ENCODE data around the gene SRRM1. TPM values are rescaled to one million over a fixed set of nuclear protein-coding genes. Genes with fewer than 3 reads are reported as not detected.

The SRRM1 gene
- total and polyA plus RNA-seq, 2 experiments from 2014 or later = 118 to 666 TPM

DNA sequence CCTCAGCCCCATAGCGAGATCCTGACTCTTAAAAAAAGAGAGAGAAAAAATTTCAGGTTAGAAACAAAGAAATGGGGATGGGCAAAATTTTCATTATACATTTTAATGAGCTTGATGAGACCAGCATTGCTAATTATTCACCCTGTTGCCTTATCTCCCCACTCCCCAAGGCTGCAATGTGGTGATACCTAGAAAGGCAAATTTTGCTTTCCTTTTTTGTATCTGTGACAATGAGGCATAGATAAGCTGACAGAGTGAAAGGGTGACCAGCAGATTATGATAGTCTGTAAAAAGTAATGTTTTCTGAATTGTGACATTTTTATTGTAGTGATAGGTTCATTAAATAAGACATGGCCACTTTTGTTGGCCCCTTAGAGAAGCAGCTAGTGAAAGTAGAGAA is 12.9 kb downstream of the SRRM1 start (continued):
- TF ChIP-seq, protein P1, sequence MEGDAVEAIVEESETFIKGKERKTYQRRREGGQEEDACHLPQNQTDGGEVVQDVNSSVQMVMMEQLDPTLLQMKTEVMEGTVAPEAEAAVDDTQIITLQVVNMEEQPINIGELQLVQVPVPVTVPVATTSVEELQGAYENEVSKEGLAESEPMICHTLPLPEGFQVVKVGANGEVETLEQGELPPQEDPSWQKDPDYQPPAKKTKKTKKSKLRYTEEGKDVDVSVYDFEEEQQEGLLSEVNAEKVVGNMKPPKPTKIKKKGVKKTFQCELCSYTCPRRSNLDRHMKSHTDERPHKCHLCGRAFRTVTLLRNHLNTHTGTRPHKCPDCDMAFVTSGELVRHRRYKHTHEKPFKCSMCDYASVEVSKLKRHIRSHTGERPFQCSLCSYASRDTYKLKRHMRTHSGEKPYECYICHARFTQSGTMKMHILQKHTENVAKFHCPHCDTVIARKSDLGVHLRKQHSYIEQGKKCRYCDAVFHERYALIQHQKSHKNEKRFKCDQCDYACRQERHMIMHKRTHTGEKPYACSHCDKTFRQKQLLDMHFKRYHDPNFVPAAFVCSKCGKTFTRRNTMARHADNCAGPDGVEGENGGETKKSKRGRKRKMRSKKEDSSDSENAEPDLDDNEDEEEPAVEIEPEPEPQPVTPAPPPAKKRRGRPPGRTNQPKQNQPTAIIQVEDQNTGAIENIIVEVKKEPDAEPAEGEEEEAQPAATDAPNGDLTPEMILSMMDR (conservative IDR thresholded peaks at IDR 0.05; ENCODE audit: low read depth in 2 of 2) = no peak
- TF ChIP-seq ZNF114 (CRISPR knock-in tag; IDR thresholded peaks at IDR 0.05) (no peak), CREB1 (CRISPR knock-in tag; IDR thresholded peaks at IDR 0.05; ENCODE audit: low read depth) (no peak), EZH2 (IDR thresholded peaks at IDR 0.05; ENCODE audit: low read depth, unreplicated experiment) (no peak)

DNA sequence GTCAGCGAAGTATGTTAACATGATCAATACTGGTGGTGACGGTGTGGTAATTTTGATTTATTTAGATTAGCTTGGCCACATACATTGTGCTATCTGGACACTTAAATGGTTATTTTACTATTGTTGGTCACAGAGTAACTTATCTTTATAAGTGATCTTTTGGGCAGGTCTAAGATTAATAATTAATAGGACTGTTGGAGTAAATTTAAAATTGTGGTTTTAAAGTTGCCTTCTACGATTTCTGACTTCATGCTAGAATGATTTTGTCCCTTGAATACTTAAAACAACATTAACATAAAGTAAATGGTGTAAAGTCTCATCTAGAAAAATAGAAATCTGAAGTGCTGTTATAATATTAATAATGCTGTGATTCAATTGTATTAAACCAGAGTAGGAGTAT is 14.7 kb downstream of the SRRM1 start:
- H4K20me1 ChIP-seq (replicated peaks; ENCODE audit: insufficient read depth) = peaks cover 35% of the 10 kb centered on the region
- H3K27ac Mint-ChIP-seq = no peak overlapping the region
- H3K9me3 Mint-ChIP-seq = no peaks in the 10 kb centered on the region
- H3K4me3 Mint-ChIP-seq = no peak overlapping the region
- H3K36me3 Mint-ChIP-seq (ENCODE audit: low read depth) = peaks cover 92% of the 10 kb centered on the region
- no peaks in the 10 kb centered on the region for H3K9me2 ChIP-seq (ENCODE audit: insufficient read depth)
- H2AFZ ChIP-seq = no peak overlapping the region
- no peaks in the 10 kb centered on the region for H3K4me1 Mint-ChIP-seq
- no peak overlapping the region for H3K4me2 ChIP-seq
- H3K4me1 ChIP-seq (ENCODE audit: insufficient read depth) = no peaks in the 10 kb centered on the region
- no peaks in the 10 kb centered on the region for H3K27me3 Mint-ChIP-seq (ENCODE audit: insufficient read depth, low read depth, poor library complexity)
- DNase-seq (ENCODE audit: low spot score) (no peak), ATAC-seq (no peak)
- peaks cover 79% of the 10 kb centered on the region for H3K79me2 ChIP-seq (replicated peaks; ENCODE audit: insufficient read depth)
- no peaks in the 10 kb centered on the region for H3K27me3 ChIP-seq (ENCODE audit: insufficient read depth)
- H3K36me3 ChIP-seq (ENCODE audit: insufficient read depth) = peaks cover 97% of the 10 kb centered on the region
- no peak overlapping the region for H3K4me3 ChIP-seq
- no peak overlapping the region for H3K27ac ChIP-seq (ENCODE audit: low read depth)
- H3F3A ChIP-seq (replicated peaks; ENCODE audit: low read depth) = peaks cover 14% of the 10 kb centered on the region; the same call in 1 of the 2 replicates
- TF ChIP-seq, protein P2, sequence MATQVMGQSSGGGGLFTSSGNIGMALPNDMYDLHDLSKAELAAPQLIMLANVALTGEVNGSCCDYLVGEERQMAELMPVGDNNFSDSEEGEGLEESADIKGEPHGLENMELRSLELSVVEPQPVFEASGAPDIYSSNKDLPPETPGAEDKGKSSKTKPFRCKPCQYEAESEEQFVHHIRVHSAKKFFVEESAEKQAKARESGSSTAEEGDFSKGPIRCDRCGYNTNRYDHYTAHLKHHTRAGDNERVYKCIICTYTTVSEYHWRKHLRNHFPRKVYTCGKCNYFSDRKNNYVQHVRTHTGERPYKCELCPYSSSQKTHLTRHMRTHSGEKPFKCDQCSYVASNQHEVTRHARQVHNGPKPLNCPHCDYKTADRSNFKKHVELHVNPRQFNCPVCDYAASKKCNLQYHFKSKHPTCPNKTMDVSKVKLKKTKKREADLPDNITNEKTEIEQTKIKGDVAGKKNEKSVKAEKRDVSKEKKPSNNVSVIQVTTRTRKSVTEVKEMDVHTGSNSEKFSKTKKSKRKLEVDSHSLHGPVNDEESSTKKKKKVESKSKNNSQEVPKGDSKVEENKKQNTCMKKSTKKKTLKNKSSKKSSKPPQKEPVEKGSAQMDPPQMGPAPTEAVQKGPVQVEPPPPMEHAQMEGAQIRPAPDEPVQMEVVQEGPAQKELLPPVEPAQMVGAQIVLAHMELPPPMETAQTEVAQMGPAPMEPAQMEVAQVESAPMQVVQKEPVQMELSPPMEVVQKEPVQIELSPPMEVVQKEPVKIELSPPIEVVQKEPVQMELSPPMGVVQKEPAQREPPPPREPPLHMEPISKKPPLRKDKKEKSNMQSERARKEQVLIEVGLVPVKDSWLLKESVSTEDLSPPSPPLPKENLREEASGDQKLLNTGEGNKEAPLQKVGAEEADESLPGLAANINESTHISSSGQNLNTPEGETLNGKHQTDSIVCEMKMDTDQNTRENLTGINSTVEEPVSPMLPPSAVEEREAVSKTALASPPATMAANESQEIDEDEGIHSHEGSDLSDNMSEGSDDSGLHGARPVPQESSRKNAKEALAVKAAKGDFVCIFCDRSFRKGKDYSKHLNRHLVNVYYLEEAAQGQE (IDR thresholded peaks at IDR 0.05; ENCODE audit: unreplicated experiment) = no peak
- no peak for TF ChIP-seq ZNF114 (CRISPR knock-in tag; IDR thresholded peaks at IDR 0.05)
- no peak for TF ChIP-seq NANOG (IDR thresholded peaks at IDR 0.05; ENCODE audit: borderline replicate concordance)
- no peak for TF ChIP-seq STAT1 (IDR thresholded peaks at IDR 0.05; ENCODE audit: unreplicated experiment)
- TF ChIP-seq, protein P1 (conservative IDR thresholded peaks at IDR 0.05; ENCODE audit: low read depth in 2 of 2) = no peak
- TF ChIP-seq POLR2AphosphoS5 (IDR thresholded peaks at IDR 0.05; ENCODE audit: low read depth) = no peak
- TF ChIP-seq EZH2phosphoT487 (IDR thresholded peaks at IDR 0.05; ENCODE audit: unreplicated experiment) = no peak
- TF ChIP-seq JUNB (IDR thresholded peaks at IDR 0.05; ENCODE audit: unreplicated experiment) = no peak
- TF ChIP-seq, protein P3, sequence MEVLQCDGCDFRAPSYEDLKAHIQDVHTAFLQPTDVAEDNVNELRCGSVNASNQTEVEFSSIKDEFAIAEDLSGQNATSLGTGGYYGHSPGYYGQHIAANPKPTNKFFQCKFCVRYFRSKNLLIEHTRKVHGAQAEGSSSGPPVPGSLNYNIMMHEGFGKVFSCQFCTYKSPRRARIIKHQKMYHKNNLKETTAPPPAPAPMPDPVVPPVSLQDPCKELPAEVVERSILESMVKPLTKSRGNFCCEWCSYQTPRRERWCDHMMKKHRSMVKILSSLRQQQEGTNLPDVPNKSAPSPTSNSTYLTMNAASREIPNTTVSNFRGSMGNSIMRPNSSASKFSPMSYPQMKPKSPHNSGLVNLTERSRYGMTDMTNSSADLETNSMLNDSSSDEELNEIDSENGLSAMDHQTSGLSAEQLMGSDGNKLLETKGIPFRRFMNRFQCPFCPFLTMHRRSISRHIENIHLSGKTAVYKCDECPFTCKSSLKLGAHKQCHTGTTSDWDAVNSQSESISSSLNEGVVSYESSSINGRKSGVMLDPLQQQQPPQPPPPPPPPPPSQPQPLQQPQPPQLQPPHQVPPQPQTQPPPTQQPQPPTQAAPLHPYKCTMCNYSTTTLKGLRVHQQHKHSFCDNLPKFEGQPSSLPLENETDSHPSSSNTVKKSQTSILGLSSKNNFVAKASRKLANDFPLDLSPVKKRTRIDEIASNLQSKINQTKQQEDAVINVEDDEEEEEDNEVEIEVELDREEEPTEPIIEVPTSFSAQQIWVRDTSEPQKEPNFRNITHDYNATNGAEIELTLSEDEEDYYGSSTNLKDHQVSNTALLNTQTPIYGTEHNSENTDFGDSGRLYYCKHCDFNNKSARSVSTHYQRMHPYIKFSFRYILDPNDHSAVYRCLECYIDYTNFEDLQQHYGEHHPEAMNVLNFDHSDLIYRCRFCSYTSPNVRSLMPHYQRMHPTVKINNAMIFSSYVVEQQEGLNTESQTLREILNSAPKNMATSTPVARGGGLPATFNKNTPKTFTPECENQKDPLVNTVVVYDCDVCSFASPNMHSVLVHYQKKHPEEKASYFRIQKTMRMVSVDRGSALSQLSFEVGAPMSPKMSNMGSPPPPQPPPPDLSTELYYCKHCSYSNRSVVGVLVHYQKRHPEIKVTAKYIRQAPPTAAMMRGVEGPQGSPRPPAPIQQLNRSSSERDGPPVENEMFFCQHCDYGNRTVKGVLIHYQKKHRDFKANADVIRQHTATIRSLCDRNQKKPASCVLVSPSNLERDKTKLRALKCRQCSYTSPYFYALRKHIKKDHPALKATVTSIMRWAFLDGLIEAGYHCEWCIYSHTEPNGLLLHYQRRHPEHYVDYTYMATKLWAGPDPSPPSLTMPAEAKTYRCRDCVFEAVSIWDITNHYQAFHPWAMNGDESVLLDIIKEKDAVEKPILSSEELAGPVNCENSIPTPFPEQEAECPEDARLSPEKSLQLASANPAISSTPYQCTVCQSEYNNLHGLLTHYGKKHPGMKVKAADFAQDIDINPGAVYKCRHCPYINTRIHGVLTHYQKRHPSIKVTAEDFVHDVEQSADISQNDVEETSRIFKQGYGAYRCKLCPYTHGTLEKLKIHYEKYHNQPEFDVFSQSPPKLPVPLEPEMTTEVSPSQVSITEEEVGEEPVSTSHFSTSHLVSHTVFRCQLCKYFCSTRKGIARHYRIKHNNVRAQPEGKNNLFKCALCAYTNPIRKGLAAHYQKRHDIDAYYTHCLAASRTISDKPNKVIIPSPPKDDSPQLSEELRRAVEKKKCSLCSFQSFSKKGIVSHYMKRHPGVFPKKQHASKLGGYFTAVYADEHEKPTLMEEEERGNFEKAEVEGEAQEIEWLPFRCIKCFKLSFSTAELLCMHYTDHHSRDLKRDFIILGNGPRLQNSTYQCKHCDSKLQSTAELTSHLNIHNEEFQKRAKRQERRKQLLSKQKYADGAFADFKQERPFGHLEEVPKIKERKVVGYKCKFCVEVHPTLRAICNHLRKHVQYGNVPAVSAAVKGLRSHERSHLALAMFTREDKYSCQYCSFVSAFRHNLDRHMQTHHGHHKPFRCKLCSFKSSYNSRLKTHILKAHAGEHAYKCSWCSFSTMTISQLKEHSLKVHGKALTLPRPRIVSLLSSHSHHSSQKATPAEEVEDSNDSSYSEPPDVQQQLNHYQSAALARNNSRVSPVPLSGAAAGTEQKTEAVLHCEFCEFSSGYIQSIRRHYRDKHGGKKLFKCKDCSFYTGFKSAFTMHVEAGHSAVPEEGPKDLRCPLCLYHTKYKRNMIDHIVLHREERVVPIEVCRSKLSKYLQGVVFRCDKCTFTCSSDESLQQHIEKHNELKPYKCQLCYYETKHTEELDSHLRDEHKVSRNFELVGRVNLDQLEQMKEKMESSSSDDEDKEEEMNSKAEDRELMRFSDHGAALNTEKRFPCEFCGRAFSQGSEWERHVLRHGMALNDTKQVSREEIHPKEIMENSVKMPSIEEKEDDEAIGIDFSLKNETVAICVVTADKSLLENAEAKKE (CRISPR knock-in tag; IDR thresholded peaks at IDR 0.05) = no peak
- TF ChIP-seq CREB1 (CRISPR knock-in tag; IDR thresholded peaks at IDR 0.05; ENCODE audit: low read depth) = no peak
- TF ChIP-seq EZH2 (IDR thresholded peaks at IDR 0.05; ENCODE audit: low read depth, unreplicated experiment) = no peak
